ENCODE measurements around the gene EDEM2. TPM values are rescaled to one million over a fixed set of nuclear protein-coding genes. Genes with fewer than 3 reads are reported as not detected.

The EDEM2 gene
- total RNA-seq, 1 donor from 2014 or later: 20.4 TPM

DNA sequence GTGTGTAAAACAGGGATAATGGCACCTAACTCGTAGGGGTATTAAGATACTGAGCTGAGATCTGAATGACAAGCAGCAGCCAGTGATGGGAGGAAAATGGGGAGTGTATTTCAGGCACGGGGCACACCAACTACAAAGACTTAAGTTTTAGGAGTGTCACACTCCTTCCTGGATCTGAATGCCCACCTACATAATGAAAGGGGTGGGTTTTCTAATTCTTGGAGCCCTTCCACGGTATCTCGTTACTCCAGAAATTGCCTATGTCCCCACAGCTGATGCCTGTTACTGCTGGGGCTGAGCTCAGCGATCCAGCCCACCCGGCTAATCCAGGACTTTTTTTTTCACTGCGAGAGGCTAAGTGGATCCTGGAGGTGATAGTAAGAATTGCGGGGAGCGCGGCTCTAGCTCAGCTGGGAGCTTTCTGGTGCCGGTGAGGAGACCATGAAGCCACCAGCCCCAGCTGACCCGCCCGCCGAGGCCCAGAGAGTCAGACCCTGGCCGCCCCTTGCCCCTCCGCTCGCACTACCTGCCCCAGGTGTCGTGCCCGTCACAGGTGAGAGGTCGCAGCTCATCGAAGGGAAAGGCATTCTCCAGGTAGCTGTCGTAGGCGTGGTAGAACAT lies 727 bp downstream of the EDEM2 start:
- no peak for DNase-seq (ENCODE audit: low read depth)
- TF ChIP-seq CTCF (conservative IDR thresholded peaks at IDR 0.05; ENCODE audit: low read depth, low read length): no peak
- peak overlapping the region; percentile 97 for H3K4me3 ChIP-seq (ENCODE audit: low read depth, low read length)

GRCh38 chr20:35145141-35145564 lies 2.0 kb downstream of the EDEM2 start:
- H3K4me3 ChIP-seq (ENCODE audit: low read depth, low read length): no peak overlapping the region
- peak; percentile 96 for TF ChIP-seq CTCF (conservative IDR thresholded peaks at IDR 0.05; ENCODE audit: low read depth, low read length)
- DNase-seq (ENCODE audit: low read depth): peak; percentile 46

GRCh38 chr20:35144694-35145093 lies 2.4 kb downstream of the EDEM2 start:
- H3K4me3 ChIP-seq (ENCODE audit: low read depth, low read length): no peak overlapping the region
- no peak for TF ChIP-seq CTCF (conservative IDR thresholded peaks at IDR 0.05; ENCODE audit: low read depth, low read length)
- DNase-seq (ENCODE audit: low read depth): no peak

GRCh38 chr20:35135867-35136586 lies 11.1 kb downstream of the EDEM2 start:
- no peak for DNase-seq (ENCODE audit: low read depth)
- no peak overlapping the region for H3K4me3 ChIP-seq (ENCODE audit: low read depth, low read length)
- no peak for TF ChIP-seq CTCF (conservative IDR thresholded peaks at IDR 0.05; ENCODE audit: low read depth, low read length)

DNA sequence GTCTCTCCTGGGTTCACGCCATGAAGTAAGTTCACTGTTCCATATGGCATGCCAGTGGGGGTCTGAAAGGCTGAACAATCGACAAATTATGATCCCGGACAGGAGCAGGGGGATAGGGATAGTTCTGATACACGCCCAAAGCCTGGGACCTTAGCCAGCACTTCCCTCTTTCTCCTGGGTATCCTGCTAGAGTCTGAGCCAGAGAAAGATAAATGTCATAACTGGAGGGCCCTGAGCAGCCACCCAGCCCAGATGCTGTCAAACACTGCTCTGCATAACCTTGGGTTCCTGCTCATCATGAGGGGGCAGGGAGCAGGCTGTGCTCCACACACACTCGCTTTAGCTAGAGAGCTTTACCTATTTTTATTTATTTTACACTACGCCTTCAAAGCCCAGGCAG lies 12.3 kb downstream of the EDEM2 start:
- no peak for TF ChIP-seq CTCF (conservative IDR thresholded peaks at IDR 0.05; ENCODE audit: low read depth, low read length)
- DNase-seq (ENCODE audit: low read depth): no peak
- H3K4me3 ChIP-seq (ENCODE audit: low read depth, low read length): no peak overlapping the region

- H3K4me3 ChIP-seq (ENCODE audit: low read depth, low read length): no peak overlapping the region
- no peak for DNase-seq (ENCODE audit: low read depth)
- no peak for TF ChIP-seq CTCF (conservative IDR thresholded peaks at IDR 0.05; ENCODE audit: low read depth, low read length)
Measured at GRCh38 chr20:35134472-35134871, 12.7 kb downstream of the EDEM2 start.

- no peak for TF ChIP-seq CTCF (conservative IDR thresholded peaks at IDR 0.05; ENCODE audit: low read depth, low read length)
- no peak overlapping the region for H3K4me3 ChIP-seq (ENCODE audit: low read depth, low read length)
- DNase-seq (ENCODE audit: low read depth): no peak
Measured at GRCh38 chr20:35133735-35134134, 13.4 kb downstream of the EDEM2 start.

Data from epithelial cell of proximal tubule (primary cell).